GM12878 (cell line): ENCODE measurements around the gene FAM184B. TPM values are rescaled to one million over a fixed set of nuclear protein-coding genes. Genes with fewer than 3 reads are reported as not detected.

Experiments
- ATAC-seq: fragments of 200-7000 bp; cut with Tn5 transposase; 3 replicates; pipeline ENCODE4 v1.9.1; 2020; ENCODE audit warnings: mild to moderate bottlenecking, moderate library complexity
- BruUV-seq: library from RNA; stranded (reverse); fragments of 400-500 nt; replicated peaks from 2 replicates; lab custom pipeline; 2021; lab: Mats Ljungman, UMichigan
- CTCF ChIA-PET: fragments of 300-600 bp; sonication (Branson Sonifier 250); formaldehyde crosslinking; extraction: SDS; loops from one replicate; lab custom pipeline; 2021; ENCODE audit warnings: inconsistent platforms; lab: Yijun Ruan, JAX
- POLR2A ChIA-PET: fragments of 350-600 bp; formaldehyde crosslinking; extraction: SDS; loops from one replicate; lab custom pipeline; 2021; ENCODE audit warnings: inconsistent platforms; lab: Charles Lee
- RAD21 ChIA-PET: fragments of 300-600 bp; sonication (Branson Sonifier 250); formaldehyde crosslinking; loops from one replicate; lab custom pipeline; 2023; ENCODE audit warnings: antibody characterized with exemption; ENCODE audit not compliant: unreplicated experiment; lab: Charles Lee
- SMC1A ChIA-PET: fragments of 300-600 bp; sonication (Branson Sonifier 250); formaldehyde crosslinking; loops from one replicate; lab custom pipeline; 2023; ENCODE audit not compliant: unreplicated experiment, uncharacterized antibody; lab: Charles Lee
- DNase-seq: peaks from one replicate; pipeline ENCODE4 v3.0.0-alpha.2; 2011; ENCODE audit warnings: low read depth, low spot score
- FAIRE-seq: peaks from 3 replicates; lab custom pipeline; 2011; peaks lifted over from hg19 to GRCh38; lab: Jason Lieb, UNC
- H2AFZ ChIP-seq: 2 replicates; pipeline ENCODE4 v1.6.0; 2011; ENCODE audit warnings: low read depth, low read length, control low read depth; ENCODE audit not compliant: control insufficient read depth
- H3K27ac ChIP-seq: 2 replicates; pipeline ENCODE4 v1.5.1; 2011; ENCODE audit warnings: control low read depth; ENCODE audit not compliant: control insufficient read depth, insufficient read depth
- H3K27me3 ChIP-seq, 2 experiments: replicated peaks in 1 of 2; 2 replicates each; pipeline versions ENCODE4 v1.6.0 to v1.6.1; 2011; ENCODE audit warnings: low read length in 1 of 2; ENCODE audit not compliant: control insufficient read depth in 2 of 2, insufficient read depth in 2 of 2
- H3K36me3 ChIP-seq, 2 experiments: 2 replicates each; pipeline ENCODE4 v1.5.1; 2011; ENCODE audit warnings: low read length in 1 of 2; ENCODE audit not compliant: control insufficient read depth in 2 of 2, insufficient read depth in 2 of 2
- H3K4me1 ChIP-seq: 2 replicates; pipeline ENCODE4 v1.6.1; 2011; ENCODE audit warnings: mild to moderate bottlenecking, low read length, moderate library complexity, mixed read lengths; ENCODE audit not compliant: control insufficient read depth, insufficient read depth
- H3K4me2 ChIP-seq: 2 replicates; pipeline ENCODE4 v1.6.0; 2011; ENCODE audit warnings: control low read depth; ENCODE audit not compliant: control insufficient read depth, insufficient read depth
- H3K4me3 ChIP-seq: fragments of 200-600 bp; sonication (generic); 2 replicates; pipeline ENCODE4 v1.5.1; 2016
- H3K79me2 ChIP-seq: 2 replicates; pipeline ENCODE4 v1.6.0; 2011; ENCODE audit warnings: low read length; ENCODE audit not compliant: control insufficient read depth, insufficient read depth
- H3K9ac ChIP-seq: 2 replicates; pipeline ENCODE4 v1.8.0; 2011; ENCODE audit warnings: low read length, control low read depth, mixed read lengths; ENCODE audit not compliant: control insufficient read depth, insufficient read depth
- H3K9me3 ChIP-seq: replicated peaks from 3 replicates; pipeline ENCODE4 v1.5.1; 2011; ENCODE audit warnings: mild to moderate bottlenecking, low read length; ENCODE audit not compliant: control insufficient read depth, insufficient read depth
- H4K20me1 ChIP-seq: 2 replicates; pipeline ENCODE4 v1.6.0; 2011; ENCODE audit not compliant: control insufficient read depth, insufficient read depth
- BCL11A ChIP-seq: IDR thresholded peaks from 2 replicates; pipeline ENCODE4 v1.6.1; 2011; ENCODE audit warnings: low read depth, low read length
- CBFB ChIP-seq: IDR thresholded peaks from 2 replicates; pipeline ENCODE4 v1.6.1; 2016; ENCODE audit warnings: antibody characterized with exemption, low read depth
- CHD1 ChIP-seq: IDR thresholded peaks from 2 replicates; pipeline ENCODE4 v1.6.1; 2012; ENCODE audit warnings: low read depth, low read length, improper control_type of control experiment
- FOXM1 ChIP-seq: IDR thresholded peaks from 2 replicates; pipeline ENCODE4 v1.6.1; 2012; ENCODE audit warnings: low read depth, mild to moderate bottlenecking, inconsistent platforms, low read length, moderate library complexity
- HDAC2 ChIP-seq: fragments of 200-600 bp; sonication (generic); IDR thresholded peaks from 2 replicates; pipeline ENCODE4 v1.6.1; 2017
- MYC ChIP-seq: IDR thresholded peaks from 2 replicates; pipeline ENCODE4 v1.6.1; 2011; ENCODE audit warnings: mild to moderate bottlenecking, low read length, moderate library complexity, inconsistent platforms; ENCODE audit not compliant: insufficient read depth, insufficient replicate concordance, insufficient read length, severe bottlenecking
- NFYA ChIP-seq: IDR thresholded peaks from 2 replicates; pipeline ENCODE4 v1.6.1; 2011; ENCODE audit warnings: low read depth, mild to moderate bottlenecking, low read length, improper control_type of control experiment, borderline replicate concordance
- PAX8 ChIP-seq: fragments of 450-650 bp; IDR thresholded peaks from 2 replicates; pipeline ENCODE4 v1.6.1; 2017; ENCODE audit warnings: mild to moderate bottlenecking, moderate library complexity
- POLR2AphosphoS2 ChIP-seq: IDR thresholded peaks from 2 replicates; pipeline ENCODE4 v1.6.1; 2011; ENCODE audit warnings: low read depth, mild to moderate bottlenecking, low read length, improper control_type of control experiment, moderate library complexity
- RAD51 ChIP-seq: fragments of 450-650 bp; IDR thresholded peaks from 2 replicates; pipeline ENCODE4 v1.6.1; 2016; ENCODE audit warnings: moderate library complexity, mild to moderate bottlenecking, inconsistent platforms
- RBBP5 ChIP-seq: fragments of 200-600 bp; sonication (generic); conservative IDR thresholded peaks from 2 replicates; pipeline ENCODE4 v1.6.1; 2016
- SIX5 ChIP-seq: IDR thresholded peaks from 2 replicates; pipeline ENCODE4 v1.6.1; 2011; ENCODE audit warnings: mild to moderate bottlenecking, low read depth, low read length, moderate library complexity; ENCODE audit not compliant: severe bottlenecking
- SP1 ChIP-seq: IDR thresholded peaks from one replicate; pipeline ENCODE4 v1.6.1; 2011; ENCODE audit warnings: low read depth, low read length
- SRF ChIP-seq, 2 experiments: IDR thresholded peaks; 2 replicates each; pipeline ENCODE4 v1.6.1; 2011; ENCODE audit warnings: low read depth in 2 of 2, low read length in 2 of 2, mild to moderate bottlenecking in 1 of 2, moderate library complexity in 1 of 2
- SUZ12 ChIP-seq: fragments of 200-600 bp; sonication (generic); IDR thresholded peaks from one replicate; pipeline ENCODE4 v1.6.1; 2018; ENCODE audit warnings: antibody characterized with exemption, mild to moderate bottlenecking; ENCODE audit not compliant: unreplicated experiment
- TCF7 ChIP-seq: IDR thresholded peaks from 2 replicates; pipeline ENCODE4 v1.6.1; 2014; ENCODE audit warnings: antibody characterized with exemption, borderline replicate concordance
- ZNF217 ChIP-seq: fragments of 450-650 bp; IDR thresholded peaks from 2 replicates; pipeline ENCODE4 v1.6.1; 2017; ENCODE audit warnings: antibody characterized with exemption, mild to moderate bottlenecking
- WGBS: methylation state at CpG from one replicate; pipeline ENCODE4 v1.1.6; 2016; ENCODE audit warnings: low lambda C conversion rate; ENCODE audit not compliant: insufficient replicate concordance, insufficient coverage; ENCODE audit errors: missing lambda C conversion rate; 5-methylcytosine and 5-hydroxymethylcytosine counted together
- in situ Hi-C: fragments of 300-500 bp; cut with MboI; formaldehyde crosslinking; loops from 9 replicates; pipeline ENCODE4 v1.14.3; 2018; ENCODE audit warnings: mixed read lengths
- intact Hi-C: fragments of 100-400 bp; cut with micrococcal nuclease; formaldehyde crosslinking; loops from one replicate; pipeline ENCODE4 v1.14.2; 2022; ENCODE audit not compliant: unreplicated experiment
- polyA plus RNA-seq, 11 experiments: library from polyadenylated mRNA; depleted of rRNA in 4 of 11; unstranded in 6 of 11; stranded (reverse) in 5 of 11; fragments of >200 nt; fragmentation: Nextera tagmentation in 4 of 11; fragmentation: Illumina TruSeq in 1 of 11; extraction: Ambion mirVana in 4 of 11; extraction: Trizol in 1 of 11; gene quantifications; 1 replicate in 1 of 11; 2 replicates in 10 of 11; pipeline versions ENCODE4 v1.2.1 to v1.2.3, GENCODE V29; 2011 to 2016; ENCODE audit warnings: inconsistent platforms in 2 of 11, missing spikeins in 2 of 11, low read depth in 1 of 11
- total RNA-seq, 4 experiments: library from RNA; depleted of rRNA in 3 of 4; stranded (reverse); fragments of >200 nt in 3 of 4; fragmentation: Illumina TruSeq in 1 of 4; extraction: Trizol in 1 of 4; gene quantifications; 2 replicates each; pipeline versions ENCODE4 v1.2.1 to v1.2.3, GENCODE V29; 2013 to 2021
- TF ChIP-seq, protein P1 (sequence below): fragments of 450-650 bp; IDR thresholded peaks from 2 replicates; pipeline ENCODE4 v1.6.1; 2017; ENCODE audit warnings: mild to moderate bottlenecking, low read depth, inconsistent platforms; ENCODE audit not compliant: poor library complexity, severe bottlenecking
- TF ChIP-seq, protein P2 (sequence below): IDR thresholded peaks from 2 replicates; pipeline ENCODE4 v1.6.1; 2011; ENCODE audit warnings: low read depth, mild to moderate bottlenecking, low read length, moderate library complexity, borderline replicate concordance; ENCODE audit errors: extremely low read depth
- TF ChIP-seq, protein P3 (sequence below): fragments of 450-650 bp; IDR thresholded peaks from 2 replicates; pipeline ENCODE4 v1.6.1; 2017; ENCODE audit warnings: mild to moderate bottlenecking

FAM184B gene
- total and polyA plus RNA-seq, 10 of the 15 experiments (the other 5 are each of a cell fraction or from before 2014, with no cell fraction given), result under 0.01 TPM; not detected in 9

DNA sequence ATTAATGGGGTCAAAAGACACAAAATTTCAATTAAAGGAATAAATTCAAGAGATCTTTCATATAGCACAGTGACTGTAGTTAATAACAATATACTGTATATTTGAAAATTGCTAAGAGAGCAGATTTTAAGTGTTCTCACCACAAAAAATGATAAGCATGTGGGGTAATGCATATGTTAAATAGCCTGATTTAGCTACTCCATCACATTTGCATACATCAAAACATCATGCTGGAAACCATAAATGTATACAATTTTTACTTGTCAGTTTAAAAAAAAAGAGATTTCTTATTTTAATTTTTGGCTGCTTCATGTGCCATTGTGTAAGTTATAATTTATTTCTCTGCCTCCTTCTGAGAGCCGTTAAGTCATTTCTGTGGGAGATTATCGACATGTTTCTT, 65.9 kb downstream of the FAM184B start:
- ChIA-PET SMC1A (no interaction called here), RAD21 (no interaction called here), CTCF (no interaction called here), POLR2A (no interaction called here)
- Histone ChIP-seq H4K20me1 (no peaks in the 10 kb centered on the region), H3K27me3 (no peaks in the 10 kb centered on the region), H3K9ac (no peak overlapping the region), H3K36me3 (no peaks in the 10 kb centered on the region), H3K9me3 (no peaks in the 10 kb centered on the region), H3K4me2 (no peak overlapping the region), H3K27ac (no peak overlapping the region), H3K79me2 (no peaks in the 10 kb centered on the region), H2AFZ (no peak overlapping the region), H3K4me3 (no peak overlapping the region), H3K4me1 (no peaks in the 10 kb centered on the region)
- DNase-seq (no peak), FAIRE-seq (no peak), ATAC-seq (no peak)
- 47% methylated on average over 2 of the region's 2 CpGs for WGBS
- BruUV-seq, result no TSS peak
- in situ Hi-C loops, result no loop called here
- no peak for TF ChIP-seq FOXM1
- TF ChIP-seq SUZ12, result no peak
- no peak for TF ChIP-seq SP1
- no peak for TF ChIP-seq NFYA
- TF ChIP-seq ZNF217, result no peak
- no peak for TF ChIP-seq CBFB
- TF ChIP-seq BCL11A, result no peak
- no peak for TF ChIP-seq HDAC2
- TF ChIP-seq TCF7, result no peak
- no peak for TF ChIP-seq MYC
- TF ChIP-seq RBBP5, result no peak
- TF ChIP-seq CHD1, result no peak
- TF ChIP-seq, protein P1, sequence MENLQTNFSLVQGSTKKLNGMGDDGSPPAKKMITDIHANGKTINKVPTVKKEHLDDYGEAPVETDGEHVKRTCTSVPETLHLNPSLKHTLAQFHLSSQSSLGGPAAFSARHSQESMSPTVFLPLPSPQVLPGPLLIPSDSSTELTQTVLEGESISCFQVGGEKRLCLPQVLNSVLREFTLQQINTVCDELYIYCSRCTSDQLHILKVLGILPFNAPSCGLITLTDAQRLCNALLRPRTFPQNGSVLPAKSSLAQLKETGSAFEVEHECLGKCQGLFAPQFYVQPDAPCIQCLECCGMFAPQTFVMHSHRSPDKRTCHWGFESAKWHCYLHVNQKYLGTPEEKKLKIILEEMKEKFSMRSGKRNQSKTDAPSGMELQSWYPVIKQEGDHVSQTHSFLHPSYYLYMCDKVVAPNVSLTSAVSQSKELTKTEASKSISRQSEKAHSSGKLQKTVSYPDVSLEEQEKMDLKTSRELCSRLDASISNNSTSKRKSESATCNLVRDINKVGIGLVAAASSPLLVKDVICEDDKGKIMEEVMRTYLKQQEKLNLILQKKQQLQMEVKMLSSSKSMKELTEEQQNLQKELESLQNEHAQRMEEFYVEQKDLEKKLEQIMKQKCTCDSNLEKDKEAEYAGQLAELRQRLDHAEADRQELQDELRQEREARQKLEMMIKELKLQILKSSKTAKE, result no peak
- TF ChIP-seq RAD51, result no peak
- no peak for TF ChIP-seq POLR2AphosphoS2
- TF ChIP-seq SIX5, result no peak
- TF ChIP-seq SRF (IDR thresholded peaks at IDR 0.05; ENCODE audit: low read depth in 2 of 2, low read length in 2 of 2), result no peak
- TF ChIP-seq, protein P2, sequence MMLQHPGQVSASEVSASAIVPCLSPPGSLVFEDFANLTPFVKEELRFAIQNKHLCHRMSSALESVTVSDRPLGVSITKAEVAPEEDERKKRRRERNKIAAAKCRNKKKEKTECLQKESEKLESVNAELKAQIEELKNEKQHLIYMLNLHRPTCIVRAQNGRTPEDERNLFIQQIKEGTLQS, result no peak
- TF ChIP-seq, protein P3, sequence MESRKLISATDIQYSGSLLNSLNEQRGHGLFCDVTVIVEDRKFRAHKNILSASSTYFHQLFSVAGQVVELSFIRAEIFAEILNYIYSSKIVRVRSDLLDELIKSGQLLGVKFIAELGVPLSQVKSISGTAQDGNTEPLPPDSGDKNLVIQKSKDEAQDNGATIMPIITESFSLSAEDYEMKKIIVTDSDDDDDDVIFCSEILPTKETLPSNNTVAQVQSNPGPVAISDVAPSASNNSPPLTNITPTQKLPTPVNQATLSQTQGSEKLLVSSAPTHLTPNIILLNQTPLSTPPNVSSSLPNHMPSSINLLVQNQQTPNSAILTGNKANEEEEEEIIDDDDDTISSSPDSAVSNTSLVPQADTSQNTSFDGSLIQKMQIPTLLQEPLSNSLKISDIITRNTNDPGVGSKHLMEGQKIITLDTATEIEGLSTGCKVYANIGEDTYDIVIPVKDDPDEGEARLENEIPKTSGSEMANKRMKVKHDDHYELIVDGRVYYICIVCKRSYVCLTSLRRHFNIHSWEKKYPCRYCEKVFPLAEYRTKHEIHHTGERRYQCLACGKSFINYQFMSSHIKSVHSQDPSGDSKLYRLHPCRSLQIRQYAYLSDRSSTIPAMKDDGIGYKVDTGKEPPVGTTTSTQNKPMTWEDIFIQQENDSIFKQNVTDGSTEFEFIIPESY, result no peak
- TF ChIP-seq PAX8, result no peak
- intact Hi-C loops, result no loop called here
